Activated naive CD8-positive, alpha-beta T cell treated with anti-CD3 and anti-CD28 coated beads, Interleukin-2, amount 50 U/mL, for 24 hours (primary cell): ENCODE results near the gene CIB2.

ENCODE experiments used
- ATAC-seq: fragments of 150-1000 bp; cut with Tn5 transposase; one replicate; pipeline ENCODE4 v1.10.0; 2021
- DNase-seq: peaks from one replicate; pipeline ENCODE4 v3.0.0; 2021
- H3K27ac Mint-ChIP-seq: one replicate; pipeline ENCODE4 v1.8.0; 2021; ENCODE audit warnings: mild to moderate bottlenecking, mixed read lengths
- H3K27me3 Mint-ChIP-seq: one replicate; pipeline ENCODE4 v1.8.0; 2021; ENCODE audit warnings: mixed read lengths
- H3K36me3 Mint-ChIP-seq: one replicate; pipeline ENCODE4 v1.8.0; 2021; ENCODE audit warnings: low read depth, mixed read lengths
- H3K4me1 Mint-ChIP-seq: one replicate; pipeline ENCODE4 v1.8.0; 2021; ENCODE audit warnings: mixed read lengths
- H3K4me3 Mint-ChIP-seq: one replicate; pipeline ENCODE4 v1.8.0; 2021; ENCODE audit warnings: mild to moderate bottlenecking, moderate library complexity, mixed read lengths
- H3K9me3 Mint-ChIP-seq: one replicate; pipeline ENCODE4 v1.8.0; 2021; ENCODE audit warnings: mixed read lengths

The CIB2 gene

DNA sequence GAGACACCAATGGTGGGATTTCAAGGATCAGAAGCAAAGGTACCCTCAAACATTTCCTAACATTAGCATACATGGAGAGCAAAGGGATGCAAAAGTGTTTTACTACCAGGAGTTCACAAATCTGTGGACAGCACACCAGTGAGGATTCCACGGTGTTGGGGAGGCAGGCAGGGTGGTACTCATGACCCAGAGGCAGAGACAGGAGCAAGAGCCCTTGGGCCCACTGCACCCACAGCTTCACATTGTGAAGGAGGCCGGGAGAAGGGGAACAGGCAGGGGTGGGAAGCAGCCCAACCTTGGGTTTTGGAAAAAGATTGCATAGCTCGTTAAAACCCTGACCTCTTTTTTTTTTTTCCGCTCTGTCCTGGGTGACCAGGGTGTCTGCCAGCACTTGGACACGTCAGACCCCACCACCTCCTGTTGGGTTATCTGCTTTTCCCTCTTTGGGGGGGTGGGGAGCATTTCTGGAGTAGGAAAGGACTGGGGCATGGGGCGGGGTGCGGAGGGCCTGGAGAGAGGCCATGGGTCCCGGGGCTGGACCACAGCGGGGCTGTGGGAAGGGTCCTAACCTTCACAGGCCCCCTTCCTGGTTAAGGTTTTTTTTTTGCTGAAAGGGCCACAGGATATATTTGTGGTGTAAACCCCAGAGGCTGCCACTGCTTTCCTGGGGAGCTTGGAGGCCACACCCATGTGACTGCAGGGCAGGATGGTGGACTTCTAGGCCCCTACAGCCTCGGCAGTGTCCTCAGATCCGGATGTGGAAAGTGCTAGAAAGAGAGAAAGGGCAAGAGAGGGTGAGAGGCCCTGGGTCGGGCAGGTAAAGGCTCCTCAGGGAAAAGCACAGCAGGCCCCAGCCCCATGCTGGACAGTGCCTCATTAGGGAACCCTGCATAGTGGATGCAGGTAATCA lies 26.4 kb downstream of the CIB2 start:
- Mint-ChIP-seq H3K4me3 (no peak overlapping the region), H3K9me3 (no peaks in the 10 kb centered on the region), H3K36me3 (no peaks in the 10 kb centered on the region), H3K27me3 (no peaks in the 10 kb centered on the region), H3K27ac (peak overlapping the region; percentile 53), H3K4me1 (peaks cover 37% of the 10 kb centered on the region)
- DNase-seq (no peak), ATAC-seq (no peak)

DNA sequence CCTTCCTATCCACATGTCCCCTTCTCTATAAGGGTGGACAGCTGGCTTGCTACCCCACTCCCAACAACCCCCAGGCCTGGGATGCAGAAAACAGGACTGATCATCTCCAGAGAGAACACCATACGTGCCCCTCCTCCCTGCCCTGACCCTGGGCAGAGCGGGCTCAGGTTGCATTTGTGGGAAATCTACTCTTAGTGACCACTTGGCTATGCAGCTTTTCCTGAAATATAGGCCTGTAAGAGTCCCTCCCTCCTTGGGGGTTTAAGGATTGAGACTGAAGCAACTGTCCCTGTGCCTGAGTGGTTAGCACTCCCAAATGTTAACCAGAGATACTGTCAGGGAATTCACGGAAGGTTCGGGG lies 27.1 kb downstream of the CIB2 start:
- H3K4me3 Mint-ChIP-seq = no peak overlapping the region

DNA sequence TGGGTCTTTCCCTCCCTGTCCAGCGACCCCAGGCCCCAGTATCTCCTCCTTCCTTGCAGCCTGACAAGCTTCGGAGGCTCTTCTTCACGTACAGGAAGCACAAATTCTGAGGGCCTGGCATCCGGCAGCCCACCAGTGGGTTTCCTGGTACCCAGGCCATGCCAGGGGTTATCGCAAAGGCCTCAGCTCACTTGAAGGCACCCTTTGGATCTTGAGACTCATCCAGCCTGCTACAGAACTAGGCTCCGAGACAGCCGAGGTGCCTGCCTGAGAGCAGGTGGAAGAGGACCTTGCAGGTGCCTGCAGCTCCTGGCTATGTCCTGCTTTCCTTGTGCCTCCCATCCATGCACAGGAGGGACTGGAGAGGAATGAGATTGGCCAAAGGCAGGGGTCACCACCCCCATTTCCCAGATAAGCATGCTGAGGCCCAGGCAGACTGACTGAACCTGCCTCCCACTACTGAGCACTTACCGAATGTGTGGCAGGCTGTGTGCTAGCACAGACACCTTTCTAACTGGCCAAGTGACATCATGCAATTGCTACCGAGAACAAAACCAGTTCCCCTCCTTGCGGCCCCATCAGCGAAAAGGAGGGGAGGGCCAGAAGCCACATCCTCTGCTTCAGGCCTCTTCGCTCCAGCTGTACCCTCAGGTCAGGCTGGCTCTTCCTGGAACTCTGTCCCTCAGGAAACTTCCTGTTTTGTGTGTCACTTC lies 27.7 kb downstream of the CIB2 start:
- Mint-ChIP-seq H3K36me3 (no peaks in the 10 kb centered on the region), H3K4me1 (peaks cover 37% of the 10 kb centered on the region), H3K27me3 (no peaks in the 10 kb centered on the region), H3K9me3 (no peaks in the 10 kb centered on the region), H3K4me3 (no peak overlapping the region), H3K27ac (peak overlapping the region; percentile 54)
- DNase-seq (peak; percentile 63), ATAC-seq (peak; percentile 86)

More for the DNA sequence above, 27.1 kb downstream of the CIB2 start:
- Mint-ChIP-seq H3K27me3 (no peaks in the 10 kb centered on the region), H3K4me1 (peaks cover 37% of the 10 kb centered on the region), H3K9me3 (no peaks in the 10 kb centered on the region), H3K27ac (peak overlapping the region; percentile 54), H3K36me3 (no peaks in the 10 kb centered on the region)
- ATAC-seq (peak; percentile 4), DNase-seq (no peak)

DNA sequence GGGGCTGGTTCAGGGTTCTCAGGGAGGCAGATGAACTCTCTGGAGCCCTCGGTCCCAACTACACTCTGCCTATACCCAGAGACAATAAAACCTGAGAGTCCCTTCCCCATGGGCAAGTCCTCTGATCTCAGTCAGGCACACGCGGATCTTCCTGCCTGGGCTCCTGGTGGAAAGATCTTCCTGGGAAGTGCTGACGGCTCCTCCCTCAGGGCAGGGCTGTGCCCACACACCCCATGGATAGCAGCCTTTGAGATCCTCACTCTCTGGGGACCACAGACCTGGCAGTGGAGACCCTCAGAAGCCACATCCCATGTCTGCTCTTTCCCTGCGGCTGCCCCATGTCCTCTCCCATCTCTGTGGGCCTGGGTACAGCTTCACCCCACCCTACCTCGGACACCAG lies 28.5 kb downstream of the CIB2 start:
- ATAC-seq = no peak
- H3K9me3 Mint-ChIP-seq = no peaks in the 10 kb centered on the region
- H3K27ac Mint-ChIP-seq = no peak overlapping the region
- peaks cover 35% of the 10 kb centered on the region for H3K4me1 Mint-ChIP-seq
- no peaks in the 10 kb centered on the region for H3K27me3 Mint-ChIP-seq
- H3K4me3 Mint-ChIP-seq = no peak overlapping the region
- H3K36me3 Mint-ChIP-seq = no peaks in the 10 kb centered on the region
- DNase-seq = no peak

DNA sequence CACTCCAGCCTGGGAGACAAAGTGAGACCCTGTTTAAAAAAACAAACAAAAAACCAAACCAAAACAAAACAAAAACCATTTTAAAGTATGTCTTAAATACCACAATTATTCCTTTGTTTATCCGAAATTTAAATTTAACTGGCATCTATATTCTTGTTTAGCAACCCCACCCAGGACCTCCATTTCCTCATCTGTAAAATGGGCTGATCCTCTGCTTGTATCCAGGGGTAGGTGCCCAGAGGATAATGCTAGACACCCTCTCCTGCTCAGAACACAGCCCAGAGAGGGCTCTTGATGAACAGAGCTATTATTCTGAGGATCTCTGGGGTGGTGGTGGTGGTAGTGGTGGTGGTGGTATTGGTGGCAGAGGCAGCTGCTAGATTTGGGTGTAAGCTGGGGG lies 29.0 kb downstream of the CIB2 start:
- no peaks in the 10 kb centered on the region for H3K9me3 Mint-ChIP-seq
- H3K4me3 Mint-ChIP-seq = no peak overlapping the region
- H3K4me1 Mint-ChIP-seq = peaks cover 33% of the 10 kb centered on the region
- ATAC-seq = no peak
- H3K27ac Mint-ChIP-seq = no peak overlapping the region
- H3K27me3 Mint-ChIP-seq = no peaks in the 10 kb centered on the region
- no peaks in the 10 kb centered on the region for H3K36me3 Mint-ChIP-seq
- no peak for DNase-seq

DNA sequence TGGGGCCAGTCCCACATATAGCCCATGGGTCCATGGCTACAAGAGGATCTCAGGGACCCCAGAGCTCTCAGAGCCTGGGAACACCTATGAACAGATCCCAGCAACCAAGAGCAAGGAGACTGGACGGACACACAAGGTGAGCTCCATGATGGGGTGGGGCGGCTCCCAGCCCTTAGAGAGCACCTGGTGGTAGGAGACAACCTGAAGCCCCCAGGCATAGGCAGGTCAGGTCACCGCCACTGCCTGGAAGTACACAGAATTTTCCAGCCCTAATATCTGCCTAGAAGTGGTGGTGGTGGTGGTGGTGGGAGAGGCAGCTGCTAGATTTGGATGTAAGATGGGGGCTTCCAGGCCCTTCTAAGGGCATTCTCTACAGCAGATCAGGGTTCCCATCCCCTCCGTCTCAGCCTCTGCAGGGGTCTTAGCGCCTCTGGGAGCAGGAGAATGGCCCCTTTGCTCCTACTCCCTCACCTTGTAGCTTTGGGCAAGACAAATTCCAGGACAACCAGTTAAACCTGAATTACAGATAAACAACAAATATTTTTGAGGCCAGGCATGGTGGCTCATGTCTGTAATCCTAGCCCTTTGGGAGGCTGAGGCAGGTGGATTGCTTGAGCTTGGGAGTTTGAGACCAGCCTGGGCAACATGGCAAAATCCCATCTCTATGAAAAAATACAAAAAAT lies 29.7 kb downstream of the CIB2 start:
- Mint-ChIP-seq H3K36me3 (no peaks in the 10 kb centered on the region), H3K4me3 (no peak overlapping the region), H3K27me3 (no peaks in the 10 kb centered on the region), H3K4me1 (peaks cover 33% of the 10 kb centered on the region), H3K9me3 (no peaks in the 10 kb centered on the region), H3K27ac (no peak overlapping the region)
- ATAC-seq (no peak), DNase-seq (no peak)

DNA sequence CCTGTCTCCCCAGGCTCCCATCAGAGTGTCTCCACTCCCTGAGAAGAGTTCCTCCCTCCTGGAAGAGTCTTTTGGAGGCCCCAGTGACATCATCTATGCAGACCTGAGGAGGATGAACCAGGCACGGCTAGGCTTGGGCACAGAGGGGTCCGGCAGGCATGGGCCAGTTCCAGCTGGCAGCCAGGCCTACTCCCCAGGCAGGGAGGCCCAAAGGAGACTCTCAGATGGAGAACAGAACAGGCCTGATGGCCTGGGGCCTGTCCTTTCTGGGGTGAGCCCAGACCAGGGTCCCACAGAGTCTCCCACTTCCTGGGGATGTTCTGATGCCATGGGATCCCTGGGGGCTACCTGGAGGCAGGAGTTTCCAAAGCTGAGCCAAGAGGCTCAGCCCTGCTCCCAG lies 30.4 kb downstream of the CIB2 start:
- Mint-ChIP-seq H3K27ac (no peak overlapping the region), H3K9me3 (no peaks in the 10 kb centered on the region), H3K4me3 (no peak overlapping the region), H3K27me3 (no peaks in the 10 kb centered on the region), H3K36me3 (no peaks in the 10 kb centered on the region), H3K4me1 (peaks cover 30% of the 10 kb centered on the region)
- DNase-seq (no peak), ATAC-seq (no peak)

DNA sequence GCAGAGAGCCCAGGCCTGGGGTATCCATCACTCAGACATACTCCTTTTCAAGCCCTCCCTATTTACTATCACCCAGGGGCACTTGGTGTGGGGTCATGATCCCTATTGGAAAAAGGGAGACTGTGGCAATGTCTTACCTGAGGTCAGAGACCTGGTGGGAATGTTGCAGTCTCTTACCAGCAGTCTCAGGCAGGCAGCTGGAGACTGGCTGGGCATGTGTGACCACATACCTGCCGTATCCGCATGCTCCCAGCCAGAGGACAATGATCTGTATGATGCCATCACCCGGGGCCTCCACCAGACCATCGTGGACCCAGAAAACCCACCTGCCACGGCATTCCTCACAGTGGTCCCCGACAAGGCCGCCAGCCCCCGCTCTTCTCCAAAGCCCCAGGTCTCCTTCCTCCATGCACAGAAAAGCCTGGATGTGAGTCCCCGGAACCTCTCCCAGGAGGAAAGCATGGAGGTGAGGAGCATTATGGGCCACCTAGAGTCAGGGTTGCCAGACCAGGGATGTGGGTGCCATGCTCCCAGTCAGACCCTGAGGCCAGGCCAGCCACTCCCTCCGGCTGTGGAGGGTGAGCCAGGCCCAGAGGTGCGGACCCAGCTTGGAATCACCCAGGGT lies 33.0 kb downstream of the CIB2 start:
- no peak overlapping the region for H3K4me3 Mint-ChIP-seq
- no peaks in the 10 kb centered on the region for H3K27me3 Mint-ChIP-seq
- H3K27ac Mint-ChIP-seq = no peak overlapping the region
- no peak for DNase-seq
- no peaks in the 10 kb centered on the region for H3K36me3 Mint-ChIP-seq
- ATAC-seq = no peak
- H3K9me3 Mint-ChIP-seq = no peaks in the 10 kb centered on the region
- H3K4me1 Mint-ChIP-seq = peaks cover 3% of the 10 kb centered on the region

DNA sequence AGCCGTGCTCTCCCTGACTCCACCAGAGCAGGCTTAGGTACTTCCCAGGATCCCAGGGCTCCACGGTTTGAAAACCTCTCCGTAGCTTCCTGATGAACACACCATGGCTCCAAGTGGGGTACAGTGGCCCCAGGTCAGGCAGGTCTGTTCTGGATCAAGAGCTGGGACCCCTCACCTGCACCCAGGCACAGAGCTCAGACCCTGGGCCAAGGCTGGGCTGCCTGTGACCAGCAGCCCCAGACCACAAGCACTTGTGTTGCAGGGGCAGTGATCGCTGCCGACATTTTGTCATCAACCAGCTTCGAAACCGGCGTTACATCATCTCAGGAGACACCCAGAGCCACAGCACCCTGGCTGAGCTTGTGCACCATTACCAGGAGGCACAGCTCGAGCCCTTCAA lies 33.6 kb downstream of the CIB2 start:
- no peaks in the 10 kb centered on the region for H3K27me3 Mint-ChIP-seq
- H3K4me1 Mint-ChIP-seq = no peaks in the 10 kb centered on the region
- ATAC-seq (no peak), DNase-seq (no peak)
- no peak overlapping the region for H3K27ac Mint-ChIP-seq
- no peaks in the 10 kb centered on the region for H3K9me3 Mint-ChIP-seq
- no peaks in the 10 kb centered on the region for H3K36me3 Mint-ChIP-seq
- no peak overlapping the region for H3K4me3 Mint-ChIP-seq

DNA sequence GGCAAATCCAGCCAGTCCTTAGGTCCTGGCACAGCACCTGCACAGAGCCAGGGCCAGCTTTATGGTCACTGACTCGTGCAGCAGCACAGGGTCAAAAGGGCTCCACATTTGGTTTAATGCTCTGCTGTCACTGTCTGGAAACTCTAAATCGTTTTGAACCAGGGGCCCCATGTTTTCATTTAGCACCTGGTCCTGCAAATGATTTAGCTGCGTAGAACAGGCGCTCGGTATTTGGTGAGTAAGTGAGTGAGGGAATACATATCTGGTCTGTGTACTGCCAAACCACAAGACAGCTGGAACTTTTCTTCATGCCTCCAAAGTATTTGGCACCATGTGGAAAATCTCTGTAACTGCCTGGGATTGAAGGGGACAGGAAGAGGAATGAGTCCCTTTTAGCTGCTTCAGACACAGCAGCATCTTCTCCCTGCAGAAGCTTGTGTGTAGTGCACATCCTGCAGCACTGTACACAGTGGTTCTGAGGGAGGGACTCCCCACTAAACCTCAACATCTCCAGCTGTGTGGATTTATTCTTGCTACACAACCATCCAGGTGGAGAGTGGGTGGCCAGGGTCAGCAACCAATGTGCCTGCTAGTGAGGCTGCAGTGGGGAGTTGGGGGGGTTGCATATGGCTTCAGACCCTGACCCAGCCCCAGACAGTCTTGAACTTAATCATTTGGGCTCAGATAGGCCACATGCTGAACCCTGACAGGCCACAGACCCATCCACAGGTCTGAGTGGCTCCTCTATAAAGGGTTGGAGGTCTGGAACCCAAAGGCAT lies 37.8 kb downstream of the CIB2 start:
- Mint-ChIP-seq H3K36me3 (no peaks in the 10 kb centered on the region), H3K4me1 (no peaks in the 10 kb centered on the region), H3K9me3 (no peaks in the 10 kb centered on the region), H3K4me3 (no peak overlapping the region), H3K27ac (no peak overlapping the region), H3K27me3 (no peaks in the 10 kb centered on the region)
- DNase-seq = no peak
- peak; percentile 20 for ATAC-seq

DNA sequence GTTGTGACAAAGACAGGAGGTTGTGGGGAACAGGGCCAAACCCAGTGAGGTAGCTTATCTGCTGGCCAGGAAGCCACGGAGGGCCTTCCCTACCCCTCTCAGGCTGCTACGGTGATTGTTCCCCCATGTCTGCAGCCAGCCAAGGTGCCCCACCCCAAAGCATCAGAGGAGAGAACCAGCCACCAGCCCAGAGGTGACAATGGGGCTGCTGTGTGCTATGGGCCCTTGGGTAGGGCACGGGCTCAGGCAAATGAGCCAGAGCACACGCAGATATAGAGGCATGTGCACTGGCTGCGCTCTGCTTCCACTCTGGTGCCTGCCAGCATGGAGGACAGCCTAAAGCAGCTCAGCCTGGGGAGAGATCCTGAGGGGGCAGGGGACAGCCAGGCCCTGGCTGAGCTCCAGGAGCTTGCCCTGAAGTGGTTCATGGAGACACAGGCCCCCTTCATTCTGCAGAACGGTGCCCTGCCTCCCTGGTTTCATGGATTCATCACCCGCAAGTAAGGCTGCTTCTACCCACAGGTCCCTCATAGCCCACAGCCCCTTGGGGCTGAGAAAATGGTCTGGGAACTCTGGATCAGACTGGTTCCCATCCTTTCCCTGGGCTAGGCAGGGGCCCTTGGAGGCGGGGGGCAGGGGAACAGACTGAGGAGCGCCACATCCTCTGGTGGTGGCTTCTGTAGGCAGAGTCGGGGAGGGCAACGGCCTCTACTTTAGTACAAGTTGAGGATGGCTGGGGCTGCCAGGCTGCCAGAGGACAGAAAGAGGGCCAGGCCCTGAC lies 38.8 kb downstream of the CIB2 start, which contains the start of gene SH2D7:
TSS of gene SH2D7 (plus strand) at position 301 of the 781 bp plus-strand sequence. CDS start at position 325, 24 bp downstream.
- ATAC-seq (no peak), DNase-seq (no peak)
- Mint-ChIP-seq H3K4me1 (peaks cover 3% of the 10 kb centered on the region), H3K9me3 (no peaks in the 10 kb centered on the region), H3K36me3 (no peaks in the 10 kb centered on the region), H3K27me3 (no peaks in the 10 kb centered on the region), H3K4me3 (no peak within 1 kb of the TSS), H3K27ac (no peak within 1 kb of the TSS)

DNA sequence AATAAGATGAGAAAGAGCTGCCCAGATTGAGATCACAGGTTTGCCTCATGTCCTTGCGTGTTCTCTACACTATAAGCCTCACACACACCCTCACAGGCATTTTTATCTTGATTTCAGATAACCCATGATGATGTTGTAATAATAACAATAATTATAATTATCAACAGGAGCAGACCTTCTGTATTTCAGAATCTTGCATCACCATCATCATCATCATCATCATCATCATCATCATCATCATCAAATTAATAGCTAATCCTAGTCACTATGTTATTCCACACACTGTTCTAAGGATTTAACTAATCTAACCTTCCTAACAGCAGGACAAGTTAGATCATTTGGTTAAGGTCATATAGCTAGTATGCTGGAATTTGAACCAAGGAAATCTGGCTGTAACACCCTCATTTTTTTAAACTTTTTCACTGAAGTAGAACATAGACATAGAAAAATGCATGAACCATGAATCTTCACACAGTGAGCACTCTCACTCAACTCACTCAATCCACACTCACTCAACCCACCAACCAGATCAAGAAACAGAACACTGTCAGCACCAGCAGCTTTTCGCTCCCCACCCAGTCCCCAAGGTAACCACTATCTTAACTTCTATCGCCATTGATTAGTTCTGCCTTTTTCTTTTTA lies 40.7 kb downstream of the CIB2 start:
- Mint-ChIP-seq H3K27me3 (no peaks in the 10 kb centered on the region), H3K27ac (no peak overlapping the region), H3K4me1 (peaks cover 3% of the 10 kb centered on the region), H3K36me3 (no peaks in the 10 kb centered on the region), H3K9me3 (no peaks in the 10 kb centered on the region), H3K4me3 (no peak overlapping the region)
- DNase-seq = no peak
- ATAC-seq = no peak

DNA sequence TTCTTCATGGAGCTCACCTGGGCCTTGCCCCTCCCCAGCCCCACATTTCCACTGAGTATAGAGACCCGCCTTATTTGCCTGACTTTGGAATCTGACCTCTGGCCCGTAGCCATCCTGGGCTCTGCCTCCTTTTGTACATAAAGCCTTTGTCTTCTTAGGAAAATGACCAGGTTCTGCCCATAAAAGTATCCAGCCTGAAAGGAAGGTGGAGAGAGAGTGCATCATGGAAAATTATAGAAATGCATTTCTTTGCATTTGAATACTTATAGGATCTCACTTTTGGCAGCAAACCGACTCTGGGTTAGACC lies 42.5 kb downstream of the CIB2 start:
- no peak for DNase-seq
- H3K27me3 Mint-ChIP-seq = no peaks in the 10 kb centered on the region
- H3K4me1 Mint-ChIP-seq = peaks cover 3% of the 10 kb centered on the region
- no peaks in the 10 kb centered on the region for H3K9me3 Mint-ChIP-seq
- ATAC-seq = no peak
- H3K27ac Mint-ChIP-seq = no peak overlapping the region
- H3K4me3 Mint-ChIP-seq = no peak overlapping the region
- no peaks in the 10 kb centered on the region for H3K36me3 Mint-ChIP-seq
